IPS-18a (cell line): ENCODE data around the gene HMBS.

ENCODE experiments used
- H3K27ac ChIP-seq: one replicate; pipeline ENCODE4 v1.5.1; 2013; ENCODE audit warnings: low read length
- H3K27me3 ChIP-seq: one replicate; pipeline ENCODE4 v1.6.1; 2013; ENCODE audit warnings: mild to moderate bottlenecking, low read length; ENCODE audit not compliant: control insufficient read depth, insufficient read depth
- H3K36me3 ChIP-seq: one replicate; pipeline ENCODE4 v1.6.1; 2013; ENCODE audit warnings: low read depth, low read length; ENCODE audit not compliant: control insufficient read depth
- H3K4me1 ChIP-seq: one replicate; pipeline ENCODE4 v1.6.1; 2013; ENCODE audit warnings: low read depth, low read length; ENCODE audit not compliant: control insufficient read depth
- H3K4me3 ChIP-seq: one replicate; pipeline ENCODE4 v1.5.1; 2013; ENCODE audit warnings: low read length
- H3K9ac ChIP-seq: one replicate; pipeline ENCODE4 v1.6.1; 2013; ENCODE audit warnings: mild to moderate bottlenecking, low read length, moderate library complexity
- H3K9me3 ChIP-seq: one replicate; pipeline ENCODE4 v1.6.1; 2013; ENCODE audit warnings: low read depth, low read length; ENCODE audit not compliant: control insufficient read depth

HMBS gene

GRCh38 chr11:119078675-119079420 lies 5.8 kb upstream of the HMBS start:
- Histone ChIP-seq H3K9me3 (no peaks in the 10 kb centered on the region), H3K27ac (no peak overlapping the region), H3K36me3 (peaks cover 56% of the 10 kb centered on the region), H3K27me3 (no peaks in the 10 kb centered on the region), H3K4me1 (no peaks in the 10 kb centered on the region), H3K9ac (no peak overlapping the region), H3K4me3 (no peak overlapping the region)

GRCh38 chr11:119081682-119082260 lies 2.9 kb upstream of the HMBS start:
- H3K9ac ChIP-seq = no peak overlapping the region
- H3K4me3 ChIP-seq = no peak overlapping the region
- no peak overlapping the region for H3K27ac ChIP-seq

GRCh38 chr11:119085437-119085847 lies 761 bp downstream of the HMBS start:
- Histone ChIP-seq H3K4me1 (no peaks in the 10 kb centered on the region), H3K9ac (peak overlapping the region; percentile 96), H3K9me3 (no peaks in the 10 kb centered on the region), H3K36me3 (peaks cover 21% of the 10 kb centered on the region), H3K27ac (peak overlapping the region; percentile 94), H3K4me3 (peak overlapping the region; percentile 93), H3K27me3 (no peaks in the 10 kb centered on the region)

More at GRCh38 chr11:119081682-119082260, 2.9 kb upstream of the HMBS start:
- Histone ChIP-seq H3K27me3 (no peaks in the 10 kb centered on the region), H3K36me3 (peaks cover 48% of the 10 kb centered on the region), H3K9me3 (no peaks in the 10 kb centered on the region), H3K4me1 (no peaks in the 10 kb centered on the region)

GRCh38 chr11:119087123-119087522 lies 2.4 kb downstream of the HMBS start:
- Histone ChIP-seq H3K4me1 (peaks cover 2% of the 10 kb centered on the region), H3K9ac (no peak overlapping the region), H3K4me3 (no peak overlapping the region), H3K27me3 (no peaks in the 10 kb centered on the region), H3K36me3 (peaks cover 13% of the 10 kb centered on the region), H3K27ac (no peak overlapping the region), H3K9me3 (no peaks in the 10 kb centered on the region)

- peaks cover 8% of the 10 kb centered on the region for H3K4me1 ChIP-seq
- H3K4me3 ChIP-seq = no peak overlapping the region
- no peak overlapping the region for H3K27ac ChIP-seq
- H3K36me3 ChIP-seq = peaks cover 19% of the 10 kb centered on the region
- H3K9ac ChIP-seq = no peak overlapping the region
- H3K9me3 ChIP-seq = no peaks in the 10 kb centered on the region
- H3K27me3 ChIP-seq = no peaks in the 10 kb centered on the region
Observed at GRCh38 chr11:119087747-119088241, 3.1 kb downstream of the HMBS start.

GRCh38 chr11:119088406-119088805 lies 3.7 kb downstream of the HMBS start:
- H3K4me1 ChIP-seq = peaks cover 12% of the 10 kb centered on the region
- no peak overlapping the region for H3K9ac ChIP-seq
- H3K4me3 ChIP-seq = no peak overlapping the region
- H3K36me3 ChIP-seq = peaks cover 25% of the 10 kb centered on the region
- no peak overlapping the region for H3K27ac ChIP-seq
- no peaks in the 10 kb centered on the region for H3K9me3 ChIP-seq
- no peaks in the 10 kb centered on the region for H3K27me3 ChIP-seq

GRCh38 chr11:119089319-119089718 lies 4.6 kb downstream of the HMBS start:
- H3K9me3 ChIP-seq = no peaks in the 10 kb centered on the region
- H3K9ac ChIP-seq = no peak overlapping the region
- H3K27ac ChIP-seq = no peak overlapping the region
- no peaks in the 10 kb centered on the region for H3K27me3 ChIP-seq
- H3K36me3 ChIP-seq = peaks cover 31% of the 10 kb centered on the region
- H3K4me1 ChIP-seq = peaks cover 12% of the 10 kb centered on the region
- H3K4me3 ChIP-seq = no peak overlapping the region

GRCh38 chr11:119091178-119091577 lies 6.5 kb downstream of the HMBS start:
- Histone ChIP-seq H3K27ac (no peak overlapping the region), H3K36me3 (peaks cover 31% of the 10 kb centered on the region), H3K4me1 (peaks cover 17% of the 10 kb centered on the region), H3K9me3 (no peaks in the 10 kb centered on the region), H3K4me3 (no peak overlapping the region), H3K9ac (no peak overlapping the region), H3K27me3 (no peaks in the 10 kb centered on the region)

GRCh38 chr11:119091966-119092879 lies 7.5 kb downstream of the HMBS start:
- peak overlapping the region; percentile 92 for H3K4me3 ChIP-seq
- H3K36me3 ChIP-seq = peaks cover 34% of the 10 kb centered on the region
- H3K27ac ChIP-seq = no peak overlapping the region
- peak overlapping the region; percentile 97 for H3K9ac ChIP-seq
- H3K9me3 ChIP-seq = no peaks in the 10 kb centered on the region
- peaks cover 17% of the 10 kb centered on the region for H3K4me1 ChIP-seq
- no peaks in the 10 kb centered on the region for H3K27me3 ChIP-seq

GRCh38 chr11:119092880-119093842 lies 8.5 kb downstream of the HMBS start:
- Histone ChIP-seq H3K36me3 (peaks cover 43% of the 10 kb centered on the region), H3K4me3 (peak overlapping the region; percentile 92), H3K27ac (no peak overlapping the region), H3K4me1 (peaks cover 17% of the 10 kb centered on the region), H3K27me3 (no peaks in the 10 kb centered on the region), H3K9ac (peak overlapping the region; percentile 97), H3K9me3 (no peaks in the 10 kb centered on the region)
